Activated CD4-positive, alpha-beta T cell treated with anti-CD3 and anti-CD28 coated beads, Interleukin-2, amount 50 U/mL, for 4 hours (primary cell): Measurements from ENCODE around the gene TFR2.

Source experiments
- DNase-seq, 2 experiments: peaks; one replicate each; pipeline ENCODE4 v3.0.0-alpha.2; 2020

The TFR2 gene

DNA sequence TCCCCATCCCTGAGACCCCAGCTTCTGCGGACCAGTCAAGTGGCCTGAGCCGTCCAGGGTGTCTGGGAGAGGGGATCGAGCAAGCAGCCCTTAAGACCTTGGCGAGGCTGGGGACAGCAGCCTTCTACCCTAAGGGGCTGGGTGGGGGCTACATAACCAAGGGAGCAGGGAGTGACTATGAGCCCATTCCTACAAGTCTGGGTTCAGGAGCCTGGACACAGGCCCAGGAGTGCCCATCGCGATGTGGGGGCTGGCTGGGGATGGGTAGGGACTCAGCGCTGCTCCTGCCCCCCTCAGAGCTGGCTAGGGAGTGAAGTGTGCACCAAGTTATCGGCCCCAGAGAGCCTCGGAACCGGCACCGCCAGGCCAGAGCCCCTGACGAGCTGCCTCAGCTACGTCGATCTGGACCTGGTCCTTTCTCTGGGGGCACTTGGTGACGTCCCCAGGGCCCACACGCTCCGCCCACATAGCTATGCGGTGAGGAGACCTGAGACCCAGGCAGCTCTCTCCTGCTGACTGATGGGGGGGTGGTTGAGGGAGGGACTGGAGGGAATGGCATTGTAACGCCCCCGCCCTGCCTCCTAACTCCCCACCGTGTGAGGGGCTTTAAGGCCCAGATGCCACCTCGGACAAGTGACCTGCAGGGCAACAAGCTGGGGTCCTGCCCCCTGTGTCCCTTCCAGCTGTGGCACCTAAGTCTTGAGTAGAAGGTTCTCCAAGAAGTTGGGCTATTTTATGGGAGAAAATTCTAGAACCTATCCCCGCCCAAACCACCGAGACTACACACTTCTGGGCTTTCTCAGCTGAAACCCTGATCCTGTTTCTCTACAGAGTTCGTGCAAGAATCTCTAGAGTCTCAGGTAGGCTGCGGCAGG is 70.2 kb downstream of the TFR2 start:
- no peak for DNase-seq
